Right lung (tissue), 5 donors: ENCODE results near the gene TAF11. TPM values are rescaled to one million over a fixed set of nuclear protein-coding genes. Genes with fewer than 3 reads are reported as not detected.
A peak's percentile ranks its signal among the peaks of the same experiment; 100 is the strongest.
"Not testable (repeated sequence)": the region's sequence is repeated elsewhere in the genome, so short reads cannot be mapped to it uniquely, and the experiment has no call there.

Experiments used
- DNase-seq, 2 donors: peaks; one replicate each; pipeline ENCODE4 v3.0.0-alpha.2; 2013
- polyA plus RNA-seq, 5 donors: library from polyadenylated mRNA; unstranded; fragments of 120-200 nt; gene quantifications; one replicate each; pipeline versions ENCODE4 v1.2.1 to v1.2.3, GENCODE V29; 2013; ENCODE audit warnings: inconsistent platforms in 1 of 5, low replicate concordance in 1 of 5; ENCODE audit not compliant: insufficient read length in 5 of 5, insufficient read depth in 1 of 5

The TAF11 gene
- polyA plus RNA-seq, 5 donors: 46.1 to 59.1 (median 50.0) TPM

GRCh38 chr6:34872332-34872731 is 15.5 kb downstream of the TAF11 start:
- DNase-seq: no peak

GRCh38 chr6:34871853-34872252 is 16.0 kb downstream of the TAF11 start:
- no peak for DNase-seq

- no peak for DNase-seq
Measured at GRCh38 chr6:34867484-34867883, 20.4 kb downstream of the TAF11 start.

GRCh38 chr6:34866509-34866908 is 21.3 kb downstream of the TAF11 start:
- DNase-seq: no peak

GRCh38 chr6:34865107-34865506 is 22.7 kb downstream of the TAF11 start:
- peak in 1 of 2 donors; percentile 7 for DNase-seq

GRCh38 chr6:34864007-34864406 is 23.8 kb downstream of the TAF11 start:
- DNase-seq: no peak

GRCh38 chr6:34860776-34861175 is 27.1 kb downstream of the TAF11 start:
- DNase-seq: no peak

GRCh38 chr6:34859951-34860350 is 27.9 kb downstream of the TAF11 start:
- no peak for DNase-seq

- DNase-seq: no peak
Measured at GRCh38 chr6:34858681-34859080, 29.2 kb downstream of the TAF11 start.

GRCh38 chr6:34855463-34855862 is 32.4 kb downstream of the TAF11 start:
- DNase-seq: no peak

- DNase-seq: no peak
Measured at GRCh38 chr6:34852406-34853085, 35.3 kb downstream of the TAF11 start.

GRCh38 chr6:34851361-34851760 is 36.5 kb downstream of the TAF11 start:
- no peak for DNase-seq

- not testable (repeated sequence) for DNase-seq
Measured at GRCh38 chr6:34849066-34849465, 38.8 kb downstream of the TAF11 start.

- no peak for DNase-seq
Measured at GRCh38 chr6:34839666-34840352, 48.0 kb downstream of the TAF11 start.

GRCh38 chr6:34837528-34837927 is 50.3 kb downstream of the TAF11 start:
- no peak for DNase-seq

GRCh38 chr6:34836451-34836850 is 51.4 kb downstream of the TAF11 start:
- DNase-seq: no peak

- DNase-seq: no peak
Measured at GRCh38 chr6:34836008-34836407, 51.8 kb downstream of the TAF11 start.

- no peak for DNase-seq
Measured at GRCh38 chr6:34834789-34835518, 52.9 kb downstream of the TAF11 start.

GRCh38 chr6:34832942-34833341 is 54.9 kb downstream of the TAF11 start:
- DNase-seq: no peak

- no peak for DNase-seq
Measured at GRCh38 chr6:34829137-34829536, 58.7 kb downstream of the TAF11 start.
